ENCODE data around the gene ORAI1. TPM values are rescaled to one million over a fixed set of nuclear protein-coding genes. Genes with fewer than 3 reads are reported as not detected.

Gene ORAI1
- polyA plus RNA-seq, 1 donor (not counting 4 experiments of a cell fraction or from before 2014, with no cell fraction given): 17.1 TPM

DNA sequence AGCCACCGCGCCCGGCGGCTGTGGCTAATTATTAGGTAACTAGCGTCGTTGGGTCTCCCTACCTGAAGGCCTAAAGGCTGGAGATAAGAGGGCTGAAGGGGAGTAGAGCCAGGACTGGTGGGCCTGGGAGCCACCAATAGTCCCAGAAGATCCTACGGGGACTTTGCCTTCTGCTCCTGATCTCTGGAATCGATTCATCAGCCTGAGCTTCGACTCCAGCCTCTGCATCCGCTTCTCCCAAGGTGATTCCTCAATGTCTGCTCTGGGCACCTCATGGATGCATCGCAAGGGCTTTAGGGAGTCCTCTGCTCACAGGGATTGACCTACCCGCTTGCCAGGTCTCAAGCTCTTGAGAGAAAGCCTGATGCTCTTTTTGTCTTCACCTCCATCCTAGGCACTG, 30.8 kb upstream of the ORAI1 start:
- Histone ChIP-seq H3K4me2 (ENCODE audit: control insufficient read depth, extremely low read depth, insufficient read depth, low read depth, low read length) (no peak overlapping the region), H4K20me1 (ENCODE audit: control insufficient read depth, extremely low read depth, insufficient read depth, low read length) (no peaks in the 10 kb centered on the region), H2AFZ (ENCODE audit: control insufficient read depth, low read length) (no peak overlapping the region), H3K9me1 (ENCODE audit: control insufficient read depth, extremely low read depth, insufficient read depth, low read length) (no peaks in the 10 kb centered on the region), H3K36me3 (ENCODE audit: control insufficient read depth in 2 of 2, extremely low read depth in 1 of 2, insufficient read depth in 2 of 2, low read length in 2 of 2) (no peaks in the 10 kb centered on the region), H3K27me3 (ENCODE audit: control insufficient read depth, extremely low read depth, insufficient read depth, low read length) (no peaks in the 10 kb centered on the region), H3K4me1 (ENCODE audit: control insufficient read depth, extremely low read depth, insufficient read depth, low read length) (peaks cover 2% of the 10 kb centered on the region), H3K79me2 (ENCODE audit: control insufficient read depth, insufficient read depth, low read length) (no peaks in the 10 kb centered on the region), H3K9ac (ENCODE audit: control insufficient read depth, extremely low read depth, insufficient read depth, low read length) (no peak overlapping the region), H3K27ac (ENCODE audit: control insufficient read depth, insufficient read depth, low read length) (no peak overlapping the region), H3K4me3 (ENCODE audit: control insufficient read depth in 2 of 3, extremely low read depth in 1 of 3, insufficient read depth in 2 of 3, low read depth in 1 of 3, low read length in 3 of 3) (no peak overlapping the region), H3K9me3 (ENCODE audit: control insufficient read depth, low read depth, low read length) (no peaks in the 10 kb centered on the region)
- dilution Hi-C loops (cut with MboI; ENCODE audit: extremely low pct_ligation_motif_present, low sequenced_read_pairs): no loop called here
- TF ChIP-seq, protein P1, sequence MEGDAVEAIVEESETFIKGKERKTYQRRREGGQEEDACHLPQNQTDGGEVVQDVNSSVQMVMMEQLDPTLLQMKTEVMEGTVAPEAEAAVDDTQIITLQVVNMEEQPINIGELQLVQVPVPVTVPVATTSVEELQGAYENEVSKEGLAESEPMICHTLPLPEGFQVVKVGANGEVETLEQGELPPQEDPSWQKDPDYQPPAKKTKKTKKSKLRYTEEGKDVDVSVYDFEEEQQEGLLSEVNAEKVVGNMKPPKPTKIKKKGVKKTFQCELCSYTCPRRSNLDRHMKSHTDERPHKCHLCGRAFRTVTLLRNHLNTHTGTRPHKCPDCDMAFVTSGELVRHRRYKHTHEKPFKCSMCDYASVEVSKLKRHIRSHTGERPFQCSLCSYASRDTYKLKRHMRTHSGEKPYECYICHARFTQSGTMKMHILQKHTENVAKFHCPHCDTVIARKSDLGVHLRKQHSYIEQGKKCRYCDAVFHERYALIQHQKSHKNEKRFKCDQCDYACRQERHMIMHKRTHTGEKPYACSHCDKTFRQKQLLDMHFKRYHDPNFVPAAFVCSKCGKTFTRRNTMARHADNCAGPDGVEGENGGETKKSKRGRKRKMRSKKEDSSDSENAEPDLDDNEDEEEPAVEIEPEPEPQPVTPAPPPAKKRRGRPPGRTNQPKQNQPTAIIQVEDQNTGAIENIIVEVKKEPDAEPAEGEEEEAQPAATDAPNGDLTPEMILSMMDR (optimal IDR thresholded peaks at IDR 0.05 in 1 of 3, IDR thresholded peaks at IDR 0.05 in 1 of 3, conservative IDR thresholded peaks at IDR 0.05 in 1 of 3; ENCODE audit: extremely low read depth in 1 of 3, insufficient read depth in 2 of 3, low read length in 3 of 3): no peak
- no peak for TF ChIP-seq EZH2 (IDR thresholded peaks at IDR 0.05; ENCODE audit: low read length)
- DNase-seq (ENCODE audit: low read depth, low spot score): no peak
- FAIRE-seq: no peak

GRCh38 chr12:121596526-121596925, 29.8 kb upstream of the ORAI1 start:
- TF ChIP-seq, protein P1 (optimal IDR thresholded peaks at IDR 0.05 in 1 of 3, IDR thresholded peaks at IDR 0.05 in 1 of 3, conservative IDR thresholded peaks at IDR 0.05 in 1 of 3; ENCODE audit: extremely low read depth in 1 of 3, insufficient read depth in 2 of 3, low read length in 3 of 3): no peak
- no peak for TF ChIP-seq EZH2 (IDR thresholded peaks at IDR 0.05; ENCODE audit: low read length)
- dilution Hi-C loops (cut with MboI; ENCODE audit: extremely low pct_ligation_motif_present, low sequenced_read_pairs): no loop called here
- H3K4me3 ChIP-seq (ENCODE audit: control insufficient read depth in 2 of 3, extremely low read depth in 1 of 3, insufficient read depth in 2 of 3, low read depth in 1 of 3, low read length in 3 of 3): no peak overlapping the region
- H3K36me3 ChIP-seq (ENCODE audit: control insufficient read depth in 2 of 2, extremely low read depth in 1 of 2, insufficient read depth in 2 of 2, low read length in 2 of 2): no peaks in the 10 kb centered on the region
- H4K20me1 ChIP-seq (ENCODE audit: control insufficient read depth, extremely low read depth, insufficient read depth, low read length): no peaks in the 10 kb centered on the region
- H3K9ac ChIP-seq (ENCODE audit: control insufficient read depth, extremely low read depth, insufficient read depth, low read length): no peak overlapping the region
- H3K4me1 ChIP-seq (ENCODE audit: control insufficient read depth, extremely low read depth, insufficient read depth, low read length): no peaks in the 10 kb centered on the region
- H3K4me2 ChIP-seq (ENCODE audit: control insufficient read depth, extremely low read depth, insufficient read depth, low read depth, low read length): no peak overlapping the region
- no peak for FAIRE-seq
- H3K79me2 ChIP-seq (ENCODE audit: control insufficient read depth, insufficient read depth, low read length): no peaks in the 10 kb centered on the region
- no peaks in the 10 kb centered on the region for H3K27me3 ChIP-seq (ENCODE audit: control insufficient read depth, extremely low read depth, insufficient read depth, low read length)
- H2AFZ ChIP-seq (ENCODE audit: control insufficient read depth, low read length): no peak overlapping the region
- no peak overlapping the region for H3K27ac ChIP-seq (ENCODE audit: control insufficient read depth, insufficient read depth, low read length)
- DNase-seq (ENCODE audit: low read depth, low spot score): no peak
- H3K9me1 ChIP-seq (ENCODE audit: control insufficient read depth, extremely low read depth, insufficient read depth, low read length): no peaks in the 10 kb centered on the region
- H3K9me3 ChIP-seq (ENCODE audit: control insufficient read depth, low read depth, low read length): no peaks in the 10 kb centered on the region
